ENCODE data around the gene ATG2A.

Gene ATG2A

GRCh38 chr11:64883575-64883974 lies 33.4 kb downstream of the ATG2A start:
- DNase-seq, result no peak

- DNase-seq, result no peak
Measured at GRCh38 chr11:64882243-64882642, 34.8 kb downstream of the ATG2A start.

- DNase-seq, result no peak
Measured at GRCh38 chr11:64881476-64881875, 35.5 kb downstream of the ATG2A start.

GRCh38 chr11:64880240-64881001 lies 36.6 kb downstream of the ATG2A start:
- DNase-seq, result no peak

DNA sequence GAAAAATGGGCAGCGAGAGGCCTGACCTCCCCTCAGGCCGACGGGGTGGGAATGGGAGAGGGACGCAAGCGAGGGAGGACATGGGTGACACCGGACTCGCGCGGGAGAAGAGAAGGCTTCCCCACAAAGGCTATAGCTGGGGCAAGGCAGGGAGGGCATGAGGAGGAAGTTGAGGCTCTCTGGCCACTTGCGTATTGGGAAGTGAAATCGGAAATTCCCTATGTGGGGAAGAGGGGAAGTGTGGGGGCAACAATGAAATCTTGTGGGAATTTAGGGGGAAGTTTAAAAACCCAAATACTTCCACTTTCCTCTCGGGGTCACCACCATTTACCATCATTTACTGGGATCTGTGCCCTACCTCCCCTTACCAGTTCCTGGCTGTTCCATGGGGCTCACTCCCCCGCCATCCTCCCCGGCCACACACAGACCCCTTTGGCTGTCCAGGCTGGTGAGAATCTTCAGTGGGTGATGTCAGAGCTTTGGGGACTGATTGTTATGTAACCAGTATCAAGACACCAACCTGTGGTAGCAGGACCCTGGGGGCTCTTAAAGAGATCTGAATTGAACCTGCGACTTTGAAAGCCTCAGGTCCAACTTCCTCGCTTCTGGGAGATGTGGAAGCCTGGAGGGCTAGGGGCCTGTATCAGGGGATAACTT lies 37.6 kb downstream of the ATG2A start:
- DNase-seq, result no peak

- peak; percentile 96 for DNase-seq
Measured at GRCh38 chr11:64878494-64879243, 38.3 kb downstream of the ATG2A start, which contains the start of gene EHD1. Gene EHD1, minus strand, starts transcription at chr11:64878621. Its CDS starts 157 bp downstream, at chr11:64878464.

DNA sequence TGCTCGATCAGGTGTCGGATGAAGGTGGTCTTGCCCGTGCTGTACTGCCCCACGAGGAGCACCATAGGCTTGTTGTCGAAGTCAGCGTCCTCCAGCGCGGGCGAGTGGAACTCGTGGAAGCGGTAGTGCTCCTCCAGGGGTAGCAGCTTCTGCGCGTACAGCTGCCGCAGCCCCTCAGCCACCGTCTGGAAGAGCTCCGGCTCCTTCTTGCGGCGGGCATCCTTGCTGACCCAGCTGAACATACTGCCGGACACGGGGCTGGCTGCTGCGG lies 38.9 kb downstream of the ATG2A start:
- peak; percentile 64 for DNase-seq

GRCh38 chr11:64877390-64878222 lies 39.4 kb downstream of the ATG2A start:
- DNase-seq, result no peak

DNA sequence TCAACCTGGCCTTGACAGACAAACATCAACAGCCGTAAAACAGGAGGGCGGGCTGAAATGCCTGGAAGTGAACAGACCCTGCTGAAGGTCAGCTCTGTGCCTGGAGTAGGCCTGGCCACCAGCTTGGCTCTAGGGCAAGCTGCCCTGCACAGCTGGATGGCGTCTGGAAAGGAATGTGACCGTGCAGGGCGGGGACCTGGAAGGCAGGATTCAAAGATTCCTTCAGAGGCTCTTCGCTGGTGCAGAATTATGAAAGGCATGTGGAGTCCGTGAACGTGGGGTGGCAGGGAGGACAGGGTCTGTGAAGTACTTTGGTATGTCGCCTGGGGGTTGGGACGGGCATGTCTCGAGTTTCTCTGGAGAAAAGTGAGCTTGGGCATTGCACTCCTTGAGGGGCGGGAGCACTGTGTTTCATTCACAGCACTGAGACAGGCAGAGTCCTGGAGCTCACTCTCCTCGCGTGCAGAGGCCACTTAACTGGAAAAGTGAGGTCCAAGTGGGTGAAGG lies 40.1 kb downstream of the ATG2A start:
- DNase-seq, result no peak

DNA sequence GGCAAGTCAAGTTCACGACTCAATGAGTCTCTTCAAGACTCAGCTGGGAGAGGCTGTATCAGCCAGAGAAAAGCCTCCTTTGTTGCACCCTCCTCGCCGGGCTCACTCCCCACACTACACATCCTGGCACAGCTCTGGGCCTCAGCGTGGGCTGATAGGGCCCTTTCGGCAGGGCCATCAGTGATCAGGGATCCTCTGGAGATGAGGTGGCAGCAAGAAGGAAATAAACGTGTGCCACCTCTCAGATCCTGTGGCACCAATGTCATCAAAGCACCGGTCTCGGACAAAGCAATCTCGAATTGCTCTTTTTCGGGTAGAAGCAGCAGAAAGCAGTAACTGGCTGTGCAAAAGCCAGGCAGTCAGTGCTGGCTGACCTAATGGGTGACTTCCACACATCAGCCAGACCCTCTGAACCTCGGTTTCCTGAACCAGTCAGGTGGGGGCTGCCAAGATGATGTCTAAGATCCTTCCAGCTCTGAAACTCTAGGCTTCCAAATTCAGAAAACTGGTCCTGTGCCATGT lies 40.7 kb downstream of the ATG2A start:
- DNase-seq, result peak; percentile 27

- peak; percentile 42 for DNase-seq
Measured at GRCh38 chr11:64875369-64876228, 41.4 kb downstream of the ATG2A start.

GRCh38 chr11:64874308-64875240 lies 42.4 kb downstream of the ATG2A start:
- DNase-seq, result peak; percentile 79

GRCh38 chr11:64872790-64873488 lies 44.1 kb downstream of the ATG2A start:
- peak; percentile 98 for DNase-seq

- no peak for DNase-seq
Measured at GRCh38 chr11:64871492-64871891, 45.5 kb downstream of the ATG2A start.

DNA sequence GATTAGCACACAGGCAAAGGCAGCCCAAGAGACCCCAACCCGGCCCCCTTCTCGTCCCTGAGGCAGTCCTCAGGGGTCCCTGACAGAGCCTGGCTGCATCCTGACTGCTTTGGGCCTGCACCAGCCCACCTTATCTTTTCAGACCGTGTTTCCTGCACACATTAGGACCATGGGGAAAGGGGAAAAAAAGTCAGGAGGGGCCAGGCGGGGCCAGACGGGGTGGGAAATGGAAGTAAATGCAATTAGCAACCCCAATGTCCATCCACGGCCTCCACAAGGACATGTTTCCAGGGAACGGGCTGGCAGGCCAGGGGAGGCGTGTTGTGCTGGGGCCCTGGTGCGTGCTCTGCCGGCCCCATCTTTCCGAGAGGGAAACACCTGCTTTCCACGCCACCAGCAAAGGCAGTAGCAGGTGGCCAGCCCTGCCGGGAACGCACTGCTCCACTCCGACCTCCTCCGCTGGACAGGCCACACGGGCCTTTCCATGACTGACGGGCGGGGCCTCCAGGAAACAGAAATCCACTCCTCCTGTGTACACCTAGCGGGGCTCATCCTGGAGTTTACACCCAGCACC lies 46.0 kb downstream of the ATG2A start:
- no peak for DNase-seq

GRCh38 chr11:64870176-64870892 lies 46.7 kb downstream of the ATG2A start:
- DNase-seq, result no peak

DNA sequence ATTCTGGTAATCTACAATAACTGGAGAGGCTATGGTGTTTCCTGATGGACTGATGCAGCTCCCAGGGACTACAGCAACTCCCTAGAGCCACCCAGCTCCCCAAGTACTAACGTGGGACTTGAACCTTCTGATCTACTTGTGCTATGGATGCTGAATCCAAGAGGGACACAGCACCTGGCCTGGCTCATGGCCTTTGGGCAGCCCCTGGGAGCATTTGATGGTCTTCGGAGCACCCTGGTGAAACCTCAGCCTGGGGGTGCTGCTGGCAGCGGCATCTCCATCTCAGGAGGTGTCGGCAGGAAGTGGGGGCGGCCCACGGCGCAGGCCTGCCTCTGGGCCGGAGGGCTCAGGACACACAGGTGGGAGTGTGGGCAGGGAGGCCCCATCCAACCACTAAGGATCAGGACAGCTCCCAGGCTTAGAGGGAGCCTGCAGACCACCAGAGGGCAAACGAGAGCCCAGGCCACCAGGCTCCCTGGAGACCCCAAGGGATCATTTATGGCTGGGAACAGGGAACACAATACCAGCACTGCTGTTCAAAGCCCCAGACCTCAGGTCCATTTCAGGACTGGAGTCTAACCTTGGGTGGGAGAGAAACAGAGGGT lies 47.3 kb downstream of the ATG2A start:
- peak; percentile 38 for DNase-seq

GRCh38 chr11:64868904-64869570 lies 48.0 kb downstream of the ATG2A start:
- DNase-seq, result peak; percentile 51

Data from NCI-H526 treated with DMSO at 0.1 percent for 48 hours (cell line).